SK-N-SH (cell line): ENCODE measurements around the gene PEPD. TPM values are rescaled to one million over a fixed set of nuclear protein-coding genes. Genes with fewer than 3 reads are reported as not detected.

Experiments used
- CTCF ChIA-PET: fragments of 300-600, 350-600 bp; formaldehyde crosslinking; extraction: SDS; loops from one replicate; lab custom pipeline; 2021; lab: Yijun Ruan, JAX
- POLR2A ChIA-PET: fragments of 350-600 bp; sonication (Branson Sonifier 250); formaldehyde crosslinking; extraction: SDS; loops from one replicate; lab custom pipeline; 2020; ENCODE audit warnings: antibody characterized with exemption, inconsistent platforms; lab: Yijun Ruan, JAX
- DNase-seq: peaks from one replicate; pipeline ENCODE4 v3.0.0; 2012
- H2AFZ ChIP-seq: fragments of 200-600 bp; sonication (generic); 2 replicates; pipeline ENCODE4 v1.8.1; 2016; ENCODE audit warnings: antibody characterized with exemption, mild to moderate bottlenecking, low read depth
- H3F3A ChIP-seq: fragments of 200-600 bp; sonication (generic); replicated peaks from 2 replicates; pipeline ENCODE3; 2016; ENCODE audit warnings: antibody characterized with exemption, mild to moderate bottlenecking; ENCODE audit not compliant: insufficient read depth
- H3K27ac ChIP-seq, 2 experiments: fragments of 200-500 bp in 1 of 2; fragments of 200-600 bp in 1 of 2; sonication (Bioruptor generic) in 1 of 2; sonication (generic), shearing (Covaris generic) in 1 of 2; 2 replicates each; pipeline versions ENCODE4 v1.5.1 to v1.6.1; 2014 to 2016; ENCODE audit warnings: low read depth in 2 of 2, inconsistent platforms in 1 of 2, low read length in 1 of 2, mild to moderate bottlenecking in 1 of 2, mixed read lengths in 1 of 2
- H3K27me3 ChIP-seq: fragments of 200-600 bp; sonication (generic), shearing (Covaris generic); 2 replicates; pipeline ENCODE4 v1.6.1; 2016; ENCODE audit warnings: mixed run types; ENCODE audit not compliant: insufficient read depth
- H3K36me3 ChIP-seq, 2 experiments: fragments of 200-500 bp in 1 of 2; fragments of 200-600 bp in 1 of 2; sonication (Bioruptor generic) in 1 of 2; sonication (generic) in 1 of 2; replicated peaks in 1 of 2; 2 replicates each; pipeline versions ENCODE3 to v1.5.1; 2014 to 2016; ENCODE audit warnings: low read length in 1 of 2, mild to moderate bottlenecking in 1 of 2; ENCODE audit not compliant: insufficient read depth in 2 of 2, control insufficient read depth in 1 of 2
- H3K4me1 ChIP-seq, 2 experiments: fragments of 200-500 bp in 1 of 2; fragments of 200-600 bp in 1 of 2; sonication (Bioruptor generic) in 1 of 2; sonication (generic), shearing (Covaris generic) in 1 of 2; 2 replicates each; pipeline versions ENCODE4 v1.5.1 to v1.6.1; 2014 to 2016; ENCODE audit warnings: low read depth in 1 of 2, low read length in 1 of 2, mixed run types in 1 of 2; ENCODE audit not compliant: insufficient read depth in 2 of 2, control insufficient read depth in 1 of 2
- H3K4me2 ChIP-seq: fragments of 200-600 bp; sonication (generic), shearing (Covaris generic); 2 replicates; pipeline ENCODE4 v1.6.1; 2017; ENCODE audit warnings: mixed run types
- H3K4me3 ChIP-seq, 2 experiments: fragments of 200-500 bp in 1 of 2; fragments of 200-600 bp in 1 of 2; sonication (Bioruptor generic) in 1 of 2; sonication (generic), shearing (Covaris generic) in 1 of 2; 2 replicates each; pipeline versions ENCODE4 v1.5.1 to v1.8.1; 2014 to 2016; ENCODE audit warnings: low read depth in 2 of 2, inconsistent platforms in 1 of 2, low read length in 1 of 2, mild to moderate bottlenecking in 1 of 2, mixed read lengths in 1 of 2, moderate library complexity in 1 of 2
- H3K79me2 ChIP-seq: fragments of 200-600 bp; sonication (generic); 2 replicates; pipeline ENCODE4 v1.8.1; 2017; ENCODE audit warnings: mild to moderate bottlenecking; ENCODE audit not compliant: insufficient read depth
- H3K9ac ChIP-seq: fragments of 200-600 bp; sonication (generic); 2 replicates; pipeline ENCODE4 v1.6.1; 2017; ENCODE audit warnings: mixed run types
- H3K9me2 ChIP-seq: fragments of 200-600 bp; sonication (generic); 2 replicates; pipeline ENCODE4 v1.6.1; 2017; ENCODE audit warnings: mixed run types
- H3K9me3 ChIP-seq: fragments of 200-600 bp; sonication (generic); 2 replicates; pipeline ENCODE4 v1.6.1; 2017; ENCODE audit warnings: mixed run types, mild to moderate bottlenecking, moderate library complexity
- H4K20me1 ChIP-seq: fragments of 200-600 bp; sonication (generic); 2 replicates; pipeline ENCODE4 v1.6.1; 2017; ENCODE audit warnings: mild to moderate bottlenecking, mixed run types; ENCODE audit not compliant: insufficient read depth
- CHD2 ChIP-seq: fragments of 150-350 bp; IDR thresholded peaks from 2 replicates; pipeline ENCODE4 v1.6.1; 2018; ENCODE audit warnings: low read length; ENCODE audit not compliant: partially characterized antibody
- CTCF ChIP-seq: fragments of 200-600 bp; sonication (generic); IDR thresholded peaks from 2 replicates; pipeline ENCODE4 v1.6.1; 2017; ENCODE audit warnings: antibody characterized with exemption, mild to moderate bottlenecking, moderate library complexity
- ELF1 ChIP-seq: IDR thresholded peaks from 2 replicates; pipeline ENCODE4 v1.4.0; 2012
- EZH2phosphoT487 ChIP-seq: fragments of 200-600 bp; sonication (generic); IDR thresholded peaks from 2 replicates; pipeline ENCODE4 v1.6.1; 2017; ENCODE audit warnings: low read depth, mixed run types, mild to moderate bottlenecking, antibody characterized with exemption, moderate library complexity, borderline replicate concordance
- FOSL2 ChIP-seq: IDR thresholded peaks from 2 replicates; pipeline ENCODE4 v1.4.0; 2012; ENCODE audit warnings: low read depth, mild to moderate bottlenecking, moderate library complexity, borderline replicate concordance
- FOXJ3 ChIP-seq: sonication (generic); formaldehyde crosslinking; IDR thresholded peaks from 2 replicates; pipeline ENCODE4 v1.5.1; 2020; ENCODE audit warnings: mild to moderate bottlenecking, missing genetic modification reagents
- FOXM1 ChIP-seq: IDR thresholded peaks from 2 replicates; pipeline ENCODE4 v1.4.0; 2012; ENCODE audit warnings: low read depth, mild to moderate bottlenecking
- GABPA ChIP-seq: IDR thresholded peaks from 2 replicates; pipeline ENCODE4 v1.4.0; 2012; ENCODE audit warnings: low read depth, mild to moderate bottlenecking
- IRF3 ChIP-seq: fragments of 150-350 bp; IDR thresholded peaks from 2 replicates; pipeline ENCODE4 v1.6.1; 2016; ENCODE audit warnings: mild to moderate bottlenecking, low read depth, low read length
- MEF2A ChIP-seq: IDR thresholded peaks from 2 replicates; pipeline ENCODE4 v1.4.0; 2012; ENCODE audit warnings: low read depth, borderline replicate concordance
- MXI1 ChIP-seq: IDR thresholded peaks from 2 replicates; pipeline ENCODE4 v1.6.1; 2012; ENCODE audit warnings: mild to moderate bottlenecking, low read depth, low read length, improper control_type of control experiment
- NRF1 ChIP-seq: IDR thresholded peaks from 2 replicates; pipeline ENCODE4 v1.6.1; 2012; ENCODE audit warnings: low read depth, mild to moderate bottlenecking, low read length
- PBX3 ChIP-seq: IDR thresholded peaks from 2 replicates; pipeline ENCODE4; 2012
- RAD21 ChIP-seq: IDR thresholded peaks from 2 replicates; pipeline ENCODE4 v1.6.1; 2012; ENCODE audit warnings: mild to moderate bottlenecking, low read length
- REST ChIP-seq: IDR thresholded peaks from 2 replicates; pipeline ENCODE4 v1.6.1; 2012; ENCODE audit warnings: mild to moderate bottlenecking, low read depth, low read length, moderate library complexity
- SMC3 ChIP-seq: IDR thresholded peaks from 2 replicates; pipeline ENCODE4 v1.6.1; 2012; ENCODE audit warnings: low read depth, low read length, improper control_type of control experiment
- TAF1 ChIP-seq: IDR thresholded peaks from 2 replicates; pipeline ENCODE4 v1.6.1; 2012; ENCODE audit warnings: low read depth, mild to moderate bottlenecking, low read length, moderate library complexity, borderline replicate concordance
- TCF12 ChIP-seq: IDR thresholded peaks from 2 replicates; pipeline ENCODE4 v1.4.0; 2012
- USF1 ChIP-seq: IDR thresholded peaks from 2 replicates; pipeline ENCODE4 v1.4.0; 2012; ENCODE audit warnings: low read depth, borderline replicate concordance
- USF2 ChIP-seq: fragments of 150-350 bp; IDR thresholded peaks from 2 replicates; pipeline ENCODE4 v1.6.1; 2017; ENCODE audit warnings: antibody characterized with exemption, low read length, low read depth, borderline replicate concordance
- YY1 ChIP-seq: IDR thresholded peaks from 2 replicates; pipeline ENCODE4 v1.4.0; 2012; ENCODE audit warnings: low read depth, mild to moderate bottlenecking
- WGBS: methylation state at CpG from one replicate; pipeline ENCODE4 v1.1.6; 2017; ENCODE audit warnings: low lambda C conversion rate; 5-methylcytosine and 5-hydroxymethylcytosine counted together
- polyA plus RNA-seq, 3 experiments: library from polyadenylated mRNA; depleted of rRNA; stranded (reverse); fragments of >200 nt; gene quantifications; 2 replicates each; pipeline ENCODE4 v1.2.3, GENCODE V29; 2012

Gene PEPD
- polyA plus RNA-seq, 1 of the 3 experiments (the other 2 are of a cell fraction): 88.9 TPM

- TF ChIP-seq NRF1: no peak
- TF ChIP-seq MEF2A: no peak
- TF ChIP-seq USF2: no peak
- no peak for TF ChIP-seq YY1
- no peak for TF ChIP-seq USF1
- no peak for TF ChIP-seq GABPA
- TF ChIP-seq FOSL2: no peak
- TF ChIP-seq FOXM1: no peak
- TF ChIP-seq, all 33 proteins: peak for 0
These were observed 31.5 kb downstream of the PEPD start (continued) for GRCh38 chr19:33490041-33490451.

GRCh38 chr19:33488826-33489225, 32.8 kb downstream of the PEPD start:
- H3K79me2 ChIP-seq: no peaks in the 10 kb centered on the region
- POLR2A ChIA-PET: no interaction called here
- H3K4me2 ChIP-seq: no peak overlapping the region
- no peaks in the 10 kb centered on the region for H3K9me2 ChIP-seq
- no peak for TF ChIP-seq ELF1
- TF ChIP-seq FOSL2: no peak
- TF ChIP-seq REST: no peak
- no peak for TF ChIP-seq MEF2A
- TF ChIP-seq FOXJ3 (CRISPR knock-in tag): no peak
- TF ChIP-seq CTCF: no peak
- TF ChIP-seq CHD2: no peak
- no peak for TF ChIP-seq TAF1
- TF ChIP-seq IRF3: no peak
- no peak for TF ChIP-seq MXI1
- no peak for TF ChIP-seq TCF12
- no peak for TF ChIP-seq SMC3
- TF ChIP-seq RAD21: no peak
- no peak for TF ChIP-seq PBX3
- no peak for TF ChIP-seq USF1
- TF ChIP-seq EZH2phosphoT487: no peak
- TF ChIP-seq NRF1: no peak
- no peak overlapping the region for H2AFZ ChIP-seq
- no peak overlapping the region for H3K27ac ChIP-seq
- DNase-seq: no peak
- CTCF ChIA-PET: interaction anchor here (1.9 kb wide), 1 partner anchor 58 kb away, joined by 5 read pairs; no protein-coding TSS in a partner anchor
- no peak overlapping the region for H3K9ac ChIP-seq
- 90% methylated on average over 3 of the region's 8 CpGs for WGBS
- no peaks in the 10 kb centered on the region for H4K20me1 ChIP-seq
- H3K36me3 ChIP-seq: no peaks in the 10 kb centered on the region
- peaks cover 0 to 2% of the 10 kb centered on the region in 2 experiments; a peak in 2 of 4 replicates for H3K4me1 ChIP-seq
- no peaks in the 10 kb centered on the region for H3F3A ChIP-seq
- H3K4me3 ChIP-seq: no peak overlapping the region
- H3K27me3 ChIP-seq: no peaks in the 10 kb centered on the region
- no peaks in the 10 kb centered on the region for H3K9me3 ChIP-seq
